ENCODE results near the gene PCSK6. TPM values are rescaled to one million over a fixed set of nuclear protein-coding genes. Genes with fewer than 3 reads are reported as not detected.

The PCSK6 gene
- total RNA-seq, 3 donors from 2014 or later (not counting 1 experiment from before 2014, with no cell fraction given) = 1.5 to 2.4 (median 2.4) TPM

- Mint-ChIP-seq H3K27me3 (ENCODE audit: low read depth in 2 of 2) (peaks cover 0 to 10% of the 10 kb centered on the region in 2 donors), H3K9me3 (no peaks in the 10 kb centered on the region), H3K36me3 (no peaks in the 10 kb centered on the region), H3K4me1 (no peaks in the 10 kb centered on the region), H3K4me3 (no peak overlapping the region), H3K27ac (no peak overlapping the region)
- Histone ChIP-seq H3K4me3 (ENCODE audit: low read length) (no peak overlapping the region), H3K27ac (ENCODE audit: low read length) (no peak overlapping the region), H3K4me1 (ENCODE audit: control insufficient read depth, insufficient read depth, low read length) (no peaks in the 10 kb centered on the region), H3K27me3 (ENCODE audit: control insufficient read depth, insufficient read depth, low read length) (no peaks in the 10 kb centered on the region), H3K9me3 (ENCODE audit: control insufficient read depth, insufficient read depth, low read length) (no peaks in the 10 kb centered on the region), H3K36me3 (ENCODE audit: control insufficient read depth, insufficient read depth, low read length) (no peaks in the 10 kb centered on the region)
- ATAC-seq (no peak), DNase-seq (no peak)
- no peak for TF ChIP-seq CTCF (IDR thresholded peaks at IDR 0.05)
- intact Hi-C loops (cut with micrococcal nuclease) = no loop called here
- 83% methylated on average over 6 of the region's 6 CpGs for WGBS (ENCODE audit: insufficient coverage)
Observed at GRCh38 chr15:101532865-101533264, 43.4 kb upstream of the PCSK6 start.

GRCh38 chr15:101531170-101531569 is 41.7 kb upstream of the PCSK6 start:
- Mint-ChIP-seq H3K36me3 (no peaks in the 10 kb centered on the region), H3K4me3 (no peak overlapping the region), H3K27ac (no peak overlapping the region), H3K4me1 (no peaks in the 10 kb centered on the region), H3K27me3 (ENCODE audit: low read depth in 2 of 2) (peaks cover 0 to 10% of the 10 kb centered on the region in 2 donors), H3K9me3 (no peaks in the 10 kb centered on the region)
- H3K27me3 ChIP-seq (ENCODE audit: control insufficient read depth, insufficient read depth, low read length) = no peaks in the 10 kb centered on the region
- no peaks in the 10 kb centered on the region for H3K9me3 ChIP-seq (ENCODE audit: control insufficient read depth, insufficient read depth, low read length)
- H3K4me1 ChIP-seq (ENCODE audit: control insufficient read depth, insufficient read depth, low read length) = no peaks in the 10 kb centered on the region
- H3K4me3 ChIP-seq (ENCODE audit: low read length) = no peak overlapping the region
- no peak overlapping the region for H3K27ac ChIP-seq (ENCODE audit: low read length)
- 90% methylated on average over 13 of the region's 13 CpGs for WGBS (ENCODE audit: insufficient coverage)
- no peak for TF ChIP-seq CTCF (IDR thresholded peaks at IDR 0.05)
- H3K36me3 ChIP-seq (ENCODE audit: control insufficient read depth, insufficient read depth, low read length) = no peaks in the 10 kb centered on the region
- intact Hi-C loops (cut with micrococcal nuclease) = no loop called here
- no peak for DNase-seq
- ATAC-seq = no peak

DNA sequence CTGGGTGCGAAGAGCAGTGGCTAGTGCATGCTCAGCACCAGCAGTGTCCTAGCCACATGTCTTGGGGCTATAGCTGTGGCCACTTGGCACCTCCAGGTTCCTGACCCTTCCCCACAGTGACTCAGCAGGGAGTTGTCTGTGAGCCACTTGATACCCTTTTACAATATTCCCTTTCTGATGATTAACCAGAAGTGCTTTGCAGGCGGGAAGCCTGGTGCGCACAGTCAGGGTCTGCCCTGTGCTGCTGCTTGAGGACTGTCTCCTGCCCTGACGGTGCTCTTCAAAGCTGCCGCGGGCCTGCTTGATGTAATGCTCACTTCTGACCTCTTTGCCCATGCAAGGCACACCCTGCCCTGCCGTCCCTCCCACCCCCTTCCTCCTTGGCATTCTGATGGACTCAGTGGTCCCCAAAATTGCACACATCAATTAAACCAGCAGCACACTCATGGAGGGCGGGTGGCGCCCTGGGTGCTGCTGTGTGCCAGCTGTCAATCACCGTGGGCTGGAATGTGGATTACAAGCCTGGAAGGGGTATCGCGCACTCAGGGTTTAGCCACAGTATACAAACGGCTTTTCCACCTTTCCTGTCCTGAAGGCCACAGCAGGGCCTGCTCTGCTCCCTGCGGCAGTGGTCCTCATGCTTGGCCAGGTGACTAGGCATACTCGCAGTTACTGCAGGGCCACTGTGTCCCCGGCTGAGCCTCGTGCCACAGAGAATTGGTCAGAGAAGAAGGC is 40.9 kb upstream of the PCSK6 start:
- no peaks in the 10 kb centered on the region for H3K9me3 Mint-ChIP-seq
- DNase-seq (no peak), ATAC-seq (peak in 1 of 3 donors; percentile 16)
- no peak overlapping the region for H3K27ac Mint-ChIP-seq
- WGBS (ENCODE audit: insufficient coverage) = 87% methylated on average over 17 of the region's 17 CpGs
- H3K36me3 Mint-ChIP-seq = no peaks in the 10 kb centered on the region
- intact Hi-C loops (cut with micrococcal nuclease) = no loop called here
- Histone ChIP-seq H3K27me3 (ENCODE audit: control insufficient read depth, insufficient read depth, low read length) (no peaks in the 10 kb centered on the region), H3K4me3 (ENCODE audit: low read length) (no peak overlapping the region), H3K36me3 (ENCODE audit: control insufficient read depth, insufficient read depth, low read length) (no peaks in the 10 kb centered on the region), H3K27ac (ENCODE audit: low read length) (no peak overlapping the region), H3K9me3 (ENCODE audit: control insufficient read depth, insufficient read depth, low read length) (no peaks in the 10 kb centered on the region), H3K4me1 (ENCODE audit: control insufficient read depth, insufficient read depth, low read length) (no peaks in the 10 kb centered on the region)
- H3K4me1 Mint-ChIP-seq = no peaks in the 10 kb centered on the region
- H3K4me3 Mint-ChIP-seq = no peak overlapping the region
- H3K27me3 Mint-ChIP-seq (ENCODE audit: low read depth in 2 of 2) = peaks cover 0 to 8% of the 10 kb centered on the region in 2 donors
- TF ChIP-seq CTCF (IDR thresholded peaks at IDR 0.05) = no peak

DNA sequence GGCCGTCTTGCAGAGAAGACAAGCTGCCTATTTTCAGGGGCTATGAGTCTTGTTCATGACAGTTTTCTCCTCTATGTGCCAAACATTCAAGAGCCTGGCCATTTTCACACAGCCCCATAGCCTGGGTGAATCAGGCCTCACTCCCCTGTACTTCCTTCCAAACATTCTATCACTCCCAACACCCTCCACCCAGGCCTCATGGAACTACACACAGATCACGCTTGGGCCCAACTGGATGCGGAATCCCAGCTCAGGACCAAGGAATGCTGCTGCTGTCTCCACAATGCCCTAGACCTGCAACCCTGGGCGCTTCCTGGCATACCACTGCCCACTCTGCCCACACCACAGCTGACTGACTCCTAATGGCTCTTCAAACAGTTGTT is 39.4 kb upstream of the PCSK6 start:
- H3K4me1 ChIP-seq (ENCODE audit: control insufficient read depth, insufficient read depth, low read length) = no peaks in the 10 kb centered on the region
- H3K36me3 ChIP-seq (ENCODE audit: control insufficient read depth, insufficient read depth, low read length) = no peaks in the 10 kb centered on the region
- H3K9me3 ChIP-seq (ENCODE audit: control insufficient read depth, insufficient read depth, low read length) = no peaks in the 10 kb centered on the region
- Mint-ChIP-seq H3K4me1 (no peaks in the 10 kb centered on the region), H3K9me3 (no peaks in the 10 kb centered on the region), H3K27me3 (ENCODE audit: low read depth in 2 of 2) (peaks cover 0 to 3% of the 10 kb centered on the region in 2 donors), H3K27ac (no peak overlapping the region), H3K4me3 (no peak overlapping the region), H3K36me3 (no peaks in the 10 kb centered on the region)
- H3K27ac ChIP-seq (ENCODE audit: low read length) = no peak overlapping the region
- ATAC-seq = no peak
- no peak for DNase-seq
- H3K27me3 ChIP-seq (ENCODE audit: control insufficient read depth, insufficient read depth, low read length) = no peaks in the 10 kb centered on the region
- TF ChIP-seq CTCF (IDR thresholded peaks at IDR 0.05) = no peak
- H3K4me3 ChIP-seq (ENCODE audit: low read length) = no peak overlapping the region
- intact Hi-C loops (cut with micrococcal nuclease) = no loop called here
- 71% methylated on average over 4 of the region's 4 CpGs for WGBS (ENCODE audit: insufficient coverage)
